Measurements from ENCODE around the gene OGFOD1.

GRCh38 chr16:56481468-56482122 is 30.2 kb downstream of the OGFOD1 start:
- TF ChIP-seq, protein P1, sequence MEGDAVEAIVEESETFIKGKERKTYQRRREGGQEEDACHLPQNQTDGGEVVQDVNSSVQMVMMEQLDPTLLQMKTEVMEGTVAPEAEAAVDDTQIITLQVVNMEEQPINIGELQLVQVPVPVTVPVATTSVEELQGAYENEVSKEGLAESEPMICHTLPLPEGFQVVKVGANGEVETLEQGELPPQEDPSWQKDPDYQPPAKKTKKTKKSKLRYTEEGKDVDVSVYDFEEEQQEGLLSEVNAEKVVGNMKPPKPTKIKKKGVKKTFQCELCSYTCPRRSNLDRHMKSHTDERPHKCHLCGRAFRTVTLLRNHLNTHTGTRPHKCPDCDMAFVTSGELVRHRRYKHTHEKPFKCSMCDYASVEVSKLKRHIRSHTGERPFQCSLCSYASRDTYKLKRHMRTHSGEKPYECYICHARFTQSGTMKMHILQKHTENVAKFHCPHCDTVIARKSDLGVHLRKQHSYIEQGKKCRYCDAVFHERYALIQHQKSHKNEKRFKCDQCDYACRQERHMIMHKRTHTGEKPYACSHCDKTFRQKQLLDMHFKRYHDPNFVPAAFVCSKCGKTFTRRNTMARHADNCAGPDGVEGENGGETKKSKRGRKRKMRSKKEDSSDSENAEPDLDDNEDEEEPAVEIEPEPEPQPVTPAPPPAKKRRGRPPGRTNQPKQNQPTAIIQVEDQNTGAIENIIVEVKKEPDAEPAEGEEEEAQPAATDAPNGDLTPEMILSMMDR (optimal IDR thresholded peaks at IDR 0.05 in 1 of 3, IDR thresholded peaks at IDR 0.05 in 1 of 3, conservative IDR thresholded peaks at IDR 0.05 in 1 of 3; ENCODE audit: extremely low read depth in 1 of 3, insufficient read depth in 2 of 3, low read length in 3 of 3) = no peak
- no peak for TF ChIP-seq EZH2 (IDR thresholded peaks at IDR 0.05; ENCODE audit: low read length)
